ENCODE results near the gene NANOGP8. TPM values are rescaled to one million over a fixed set of nuclear protein-coding genes. Genes with fewer than 3 reads are reported as not detected.

The NANOGP8 gene
- total RNA-seq, 1 experiment from 2014 or later = 0.75 TPM

DNA sequence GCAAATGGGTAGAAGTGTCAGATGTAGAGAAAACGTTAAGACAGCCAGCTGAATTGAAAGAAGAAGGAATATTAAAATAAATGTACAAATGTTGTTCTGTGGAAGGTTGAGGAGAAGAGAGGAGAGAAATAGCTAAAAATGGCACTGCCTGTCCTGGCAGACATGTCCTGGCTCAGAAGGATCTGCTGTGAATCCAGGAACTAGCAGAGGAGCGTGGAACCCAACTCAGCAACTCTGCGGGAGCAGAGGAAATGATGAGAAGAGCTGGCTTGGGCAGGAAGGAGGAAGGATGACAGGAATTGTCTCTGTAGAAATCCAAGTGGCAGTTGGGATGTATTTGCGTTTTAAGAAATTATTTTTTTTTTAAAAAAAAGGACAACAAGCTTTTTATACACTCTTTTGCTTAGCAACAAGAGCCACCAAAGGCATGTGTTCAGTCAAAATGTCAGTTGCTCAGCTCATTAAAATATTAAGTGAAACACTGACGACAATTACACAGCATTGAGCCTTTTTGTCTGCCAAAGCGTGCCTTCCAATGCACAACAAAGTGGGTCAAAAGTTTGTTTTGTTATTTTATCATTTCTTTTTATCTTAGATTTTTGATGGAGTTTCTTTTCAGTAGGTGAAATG lies 16.1 kb downstream of the NANOGP8 start:
- Mint-ChIP-seq H3K4me3 (ENCODE audit: unreplicated experiment) (no peak overlapping the region), H3K27me3 (ENCODE audit: insufficient read depth, unreplicated experiment) (no peaks in the 10 kb centered on the region), H3K9me3 (ENCODE audit: unreplicated experiment) (no peaks in the 10 kb centered on the region), H3K27ac (ENCODE audit: low read depth, unreplicated experiment) (no peak overlapping the region), H3K36me3 (ENCODE audit: insufficient read depth, unreplicated experiment) (no peaks in the 10 kb centered on the region), H3K4me1 (ENCODE audit: insufficient read depth, unreplicated experiment) (no peaks in the 10 kb centered on the region)
- ChIA-PET POLR2A (no interaction called here), CTCF (interaction anchor here (1.4 kb wide), 1 partner anchor 9 kb away, joined by 6 read pairs; no protein-coding TSS in a partner anchor)
- BruUV-seq (replicated peaks) = no TSS peak
- no peak for TF ChIP-seq CTCF (IDR thresholded peaks at IDR 0.05; ENCODE audit: unreplicated experiment)
- DNase-seq (ENCODE audit: unreplicated experiment) = no peak
- intact Hi-C loops (cut with micrococcal nuclease) = no loop called here

- BruUV-seq (replicated peaks) = no TSS peak
- H3K4me3 Mint-ChIP-seq (ENCODE audit: unreplicated experiment) = no peak overlapping the region
- H3K36me3 Mint-ChIP-seq (ENCODE audit: insufficient read depth, unreplicated experiment) = no peaks in the 10 kb centered on the region
- intact Hi-C loops (cut with micrococcal nuclease) = no loop called here
- no peaks in the 10 kb centered on the region for H3K9me3 Mint-ChIP-seq (ENCODE audit: unreplicated experiment)
- no peak overlapping the region for H3K27ac Mint-ChIP-seq (ENCODE audit: low read depth, unreplicated experiment)
- ChIA-PET CTCF (interaction anchor here (0.6 kb wide), 2 partner anchors 148 to 527 kb away, joined by 3 to 4 read pairs; no protein-coding TSS in a partner anchor), POLR2A (interaction anchor here (0.8 kb wide), 1 partner anchor 544 kb away, joined by 3 read pairs; no protein-coding TSS in a partner anchor)
- no peaks in the 10 kb centered on the region for H3K27me3 Mint-ChIP-seq (ENCODE audit: insufficient read depth, unreplicated experiment)
- no peak for DNase-seq (ENCODE audit: unreplicated experiment)
- no peaks in the 10 kb centered on the region for H3K4me1 Mint-ChIP-seq (ENCODE audit: insufficient read depth, unreplicated experiment)
- no peak for TF ChIP-seq CTCF (IDR thresholded peaks at IDR 0.05; ENCODE audit: unreplicated experiment)
Measured at GRCh38 chr15:35067496-35068347, 17.4 kb downstream of the NANOGP8 start.

GRCh38 chr15:35066094-35066493 lies 19.0 kb downstream of the NANOGP8 start:
- intact Hi-C loops (cut with micrococcal nuclease) = no loop called here
- BruUV-seq (replicated peaks) = no TSS peak

More at GRCh38 chr15:35066094-35066493, 19.0 kb downstream of the NANOGP8 start:
- Mint-ChIP-seq H3K4me3 (ENCODE audit: unreplicated experiment) (no peak overlapping the region), H3K4me1 (ENCODE audit: insufficient read depth, unreplicated experiment) (no peaks in the 10 kb centered on the region), H3K36me3 (ENCODE audit: insufficient read depth, unreplicated experiment) (no peaks in the 10 kb centered on the region), H3K27ac (ENCODE audit: low read depth, unreplicated experiment) (no peak overlapping the region), H3K27me3 (ENCODE audit: insufficient read depth, unreplicated experiment) (no peaks in the 10 kb centered on the region), H3K9me3 (ENCODE audit: unreplicated experiment) (no peaks in the 10 kb centered on the region)
- ChIA-PET CTCF (no interaction called here), POLR2A (no interaction called here)
- DNase-seq (ENCODE audit: unreplicated experiment) = no peak
- TF ChIP-seq CTCF (IDR thresholded peaks at IDR 0.05; ENCODE audit: unreplicated experiment) = no peak

Data from MCF 10A (cell line).